Activated CD8-positive, alpha-beta memory T cell treated with anti-CD3 and anti-CD28 coated beads, Interleukin-2, amount 50 U/mL, for 1 hour (primary cell): Measurements from ENCODE around the gene NTSR2.

Experiments used
- DNase-seq: peaks from one replicate; pipeline ENCODE4 v3.0.0-alpha.2; 2020; ENCODE audit errors: extremely low read depth

The NTSR2 gene

DNA sequence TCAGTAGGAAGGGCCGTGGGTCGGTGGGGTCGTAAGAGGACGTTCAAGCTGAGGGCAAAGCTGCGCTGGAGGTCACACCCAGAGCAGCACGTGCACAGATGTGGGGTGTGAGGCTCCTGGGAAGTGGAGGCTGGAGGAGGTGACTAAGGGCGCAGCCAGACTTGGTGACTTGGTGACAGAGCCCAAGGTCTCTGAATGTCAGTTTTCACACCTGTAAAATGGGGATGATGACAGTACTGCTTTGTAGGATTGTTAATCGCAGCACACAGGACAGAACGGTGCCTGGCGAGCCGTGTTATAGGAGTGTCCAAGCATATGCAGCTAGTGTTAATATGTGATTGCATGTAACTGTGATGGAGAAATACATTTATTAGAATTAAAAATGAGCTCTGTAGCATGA lies 40.8 kb downstream of the NTSR2 start:
- no peak for DNase-seq

DNA sequence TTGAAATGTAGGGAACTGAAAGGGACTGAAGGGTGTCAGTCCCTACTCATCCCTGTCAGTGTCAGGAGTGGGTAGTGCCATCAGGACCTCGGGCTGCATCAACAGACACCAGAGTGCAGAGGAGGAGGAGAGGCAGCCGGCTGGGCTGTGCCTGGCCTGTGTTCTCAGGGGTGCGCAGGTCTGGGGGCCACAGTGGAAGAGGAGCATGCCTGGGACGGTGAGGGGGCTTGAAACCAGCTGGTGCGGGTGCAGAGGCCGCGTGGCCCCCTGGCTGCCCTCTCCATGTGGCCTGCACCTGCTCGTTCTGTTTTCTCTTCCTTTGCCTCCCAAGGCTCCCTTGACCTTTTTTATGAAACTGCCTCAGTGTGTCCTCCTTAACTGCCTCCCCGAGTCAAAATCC lies 41.3 kb downstream of the NTSR2 start:
- no peak for DNase-seq

DNA sequence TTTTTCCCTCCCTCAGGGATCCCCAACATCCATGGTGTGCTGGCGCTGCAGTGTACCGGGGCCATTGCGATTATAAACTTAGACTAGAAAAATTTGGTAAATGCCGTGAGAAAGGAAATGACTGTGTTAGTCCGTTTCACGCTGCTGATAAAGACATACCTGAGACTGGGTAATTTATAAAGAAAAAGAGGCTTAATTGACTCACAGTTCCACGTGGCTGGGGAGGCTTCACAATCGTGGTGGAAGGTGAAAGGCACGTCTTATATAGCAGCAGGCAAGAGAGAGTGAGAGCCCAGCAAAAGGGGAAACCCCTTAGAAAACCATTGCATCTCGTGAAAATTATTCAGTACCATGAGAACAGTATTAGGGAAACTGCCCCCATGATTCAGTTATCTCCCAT lies 44.3 kb downstream of the NTSR2 start:
- DNase-seq: no peak

DNA sequence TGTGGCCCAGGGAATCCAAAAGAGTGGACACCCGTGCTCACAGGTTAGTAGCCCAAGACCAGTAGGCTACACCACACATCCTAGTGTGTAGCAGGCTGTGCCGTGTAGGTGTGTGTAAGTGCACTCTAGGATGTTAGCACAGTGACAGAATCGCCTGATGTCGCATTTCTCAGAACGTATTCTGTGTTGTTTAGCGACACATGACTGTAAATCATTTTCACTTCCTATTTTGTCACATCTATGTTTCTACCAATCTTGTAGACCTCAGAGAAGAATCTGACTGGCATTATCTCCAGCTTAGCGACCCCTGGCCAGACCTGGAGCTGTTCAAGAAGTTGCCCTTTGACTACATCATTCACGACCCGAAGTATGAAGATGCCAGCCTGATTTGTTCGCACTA lies 45.1 kb downstream of the NTSR2 start:
- no peak for DNase-seq

DNA sequence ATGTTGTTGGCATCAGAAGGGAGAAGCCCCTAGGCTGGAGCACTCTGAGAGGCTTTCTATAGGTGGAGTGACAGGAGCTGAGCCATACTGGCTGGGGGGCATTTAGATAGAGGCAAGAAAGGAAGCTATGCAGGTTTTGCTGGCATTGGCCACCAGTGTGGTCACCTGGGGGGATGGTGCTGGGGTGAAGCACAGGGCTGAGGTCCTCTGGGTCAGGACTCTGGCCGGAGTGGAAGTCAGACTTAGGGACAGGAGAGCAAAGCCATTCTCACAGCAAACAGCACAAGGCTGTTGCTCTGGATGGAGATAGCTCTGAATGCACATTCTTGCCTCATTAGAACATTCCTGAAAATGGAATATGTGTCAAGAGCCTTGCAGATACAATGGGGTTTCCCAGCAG lies 47.4 kb downstream of the NTSR2 start:
- DNase-seq: no peak

DNA sequence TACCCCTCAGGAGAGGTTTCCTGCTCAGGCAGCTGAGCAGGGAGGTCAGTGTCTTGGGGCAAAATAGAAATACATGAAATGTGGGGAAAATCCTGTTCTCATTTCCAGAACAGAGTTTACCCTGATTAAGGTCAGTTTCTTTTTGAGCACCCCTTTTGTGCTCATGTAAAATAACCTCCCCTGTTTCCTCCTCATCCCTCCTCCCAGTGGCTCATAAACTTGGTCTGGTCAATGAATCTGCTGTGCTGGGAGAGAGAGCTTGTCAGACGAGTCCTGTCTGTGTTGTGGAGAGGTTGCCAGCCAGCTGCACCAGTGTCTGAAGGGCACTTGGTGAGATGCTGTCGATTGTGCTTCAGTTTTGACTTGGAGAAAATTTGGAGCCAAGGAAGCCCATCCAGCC lies 48.6 kb downstream of the NTSR2 start:
- no peak for DNase-seq

DNA sequence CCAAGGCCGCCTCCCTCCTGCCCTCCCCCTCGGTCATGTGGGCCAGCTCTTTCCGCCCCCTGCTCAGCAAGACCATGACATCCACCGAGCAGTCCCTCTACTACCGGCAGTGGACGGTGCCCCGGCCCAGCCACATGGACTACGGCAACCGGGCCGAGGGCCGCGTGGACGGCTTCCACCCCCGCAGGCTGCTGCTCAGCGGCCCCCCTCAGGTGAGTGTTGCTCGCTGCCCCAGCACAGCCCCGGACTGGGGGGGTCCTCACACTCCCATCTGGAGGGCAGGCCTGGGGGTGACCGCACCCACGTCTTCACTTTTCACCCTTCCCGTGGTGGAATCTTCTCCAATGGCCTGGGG lies 51.3 kb downstream of the NTSR2 start:
- DNase-seq: no peak

DNA sequence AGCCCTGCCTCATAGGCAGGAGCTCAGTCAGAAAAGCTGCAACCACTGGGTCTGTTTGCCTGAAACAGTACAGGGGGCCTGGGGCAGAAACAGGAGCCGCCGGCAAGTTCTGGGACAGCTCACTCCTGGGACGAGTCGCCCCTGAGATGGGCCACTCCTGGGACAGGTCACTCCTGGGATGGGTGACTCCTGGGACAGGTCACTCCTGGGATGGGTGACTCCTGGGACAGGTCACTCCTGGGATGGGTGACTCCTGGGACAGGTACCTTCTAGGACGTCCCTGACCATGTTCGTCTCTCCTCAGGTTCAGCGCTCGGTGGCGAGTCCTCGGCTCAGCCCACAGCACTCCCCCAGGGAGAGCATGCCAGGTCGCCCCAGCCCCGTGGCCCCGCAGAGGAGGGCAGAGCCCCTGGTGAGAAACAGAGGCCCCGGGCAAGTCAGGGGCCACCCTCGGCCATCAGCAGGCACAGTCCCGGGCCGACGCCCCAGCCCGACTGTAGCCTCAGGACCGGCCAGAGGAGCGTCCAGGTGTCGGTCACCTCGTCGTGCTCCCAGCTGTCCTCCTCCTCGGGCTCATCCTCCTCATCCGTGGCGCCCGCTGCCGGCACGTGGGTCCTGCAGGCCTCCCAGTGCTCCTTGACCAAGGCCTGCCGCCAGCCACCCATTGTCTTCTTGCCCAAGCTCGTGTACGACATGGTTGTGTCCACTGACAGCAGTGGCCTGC lies 51.8 kb downstream of the NTSR2 start:
- no peak for DNase-seq

DNA sequence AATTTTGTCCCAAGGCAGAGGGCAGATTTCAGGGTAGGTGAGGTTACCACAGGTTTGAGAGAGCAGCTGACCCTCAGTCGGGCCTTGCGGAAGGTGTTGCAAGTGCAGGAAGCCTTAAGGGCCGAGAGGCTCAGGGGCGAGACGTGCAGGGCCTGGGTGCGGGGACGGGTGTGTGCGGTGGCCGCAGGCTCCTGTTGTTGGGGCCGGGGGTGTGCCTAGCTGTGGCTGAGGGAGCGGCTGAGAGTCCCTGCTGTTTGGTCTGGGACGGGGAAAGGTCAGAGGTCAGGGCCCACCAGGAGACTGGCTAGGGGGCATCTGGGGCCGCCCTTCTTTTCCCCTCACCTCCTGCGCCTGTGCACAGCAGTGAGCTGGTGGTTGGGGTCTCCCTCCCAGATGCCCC lies 52.5 kb downstream of the NTSR2 start:
- DNase-seq: no peak

DNA sequence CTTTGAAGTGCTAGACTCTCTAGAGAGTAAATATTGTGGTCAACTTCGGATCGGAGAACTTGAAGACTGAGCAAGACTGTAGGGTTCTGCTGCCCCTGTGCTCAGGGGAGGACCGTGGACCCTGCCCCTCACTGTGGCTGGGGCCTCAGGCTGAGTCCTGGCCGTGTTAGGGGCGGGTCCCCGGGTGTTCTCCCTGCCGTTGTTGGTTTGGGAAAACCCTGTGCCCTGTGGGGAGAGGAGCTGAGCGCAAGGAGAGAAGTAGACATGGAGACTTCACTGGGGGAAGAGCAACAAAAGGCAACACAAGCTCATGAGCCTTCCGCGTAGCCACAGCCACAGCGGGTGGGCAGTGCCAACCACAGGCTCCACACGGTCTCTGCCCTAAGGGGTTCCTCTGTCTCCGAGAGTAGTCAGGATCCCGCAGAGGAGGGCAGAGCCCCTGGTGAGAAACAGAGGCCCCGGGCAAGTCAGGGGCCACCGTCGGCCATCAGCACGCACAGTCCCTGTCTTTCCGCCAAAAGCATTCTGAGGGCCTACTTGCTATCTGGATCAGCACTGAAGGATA lies 53.1 kb downstream of the NTSR2 start:
- DNase-seq: no peak

DNA sequence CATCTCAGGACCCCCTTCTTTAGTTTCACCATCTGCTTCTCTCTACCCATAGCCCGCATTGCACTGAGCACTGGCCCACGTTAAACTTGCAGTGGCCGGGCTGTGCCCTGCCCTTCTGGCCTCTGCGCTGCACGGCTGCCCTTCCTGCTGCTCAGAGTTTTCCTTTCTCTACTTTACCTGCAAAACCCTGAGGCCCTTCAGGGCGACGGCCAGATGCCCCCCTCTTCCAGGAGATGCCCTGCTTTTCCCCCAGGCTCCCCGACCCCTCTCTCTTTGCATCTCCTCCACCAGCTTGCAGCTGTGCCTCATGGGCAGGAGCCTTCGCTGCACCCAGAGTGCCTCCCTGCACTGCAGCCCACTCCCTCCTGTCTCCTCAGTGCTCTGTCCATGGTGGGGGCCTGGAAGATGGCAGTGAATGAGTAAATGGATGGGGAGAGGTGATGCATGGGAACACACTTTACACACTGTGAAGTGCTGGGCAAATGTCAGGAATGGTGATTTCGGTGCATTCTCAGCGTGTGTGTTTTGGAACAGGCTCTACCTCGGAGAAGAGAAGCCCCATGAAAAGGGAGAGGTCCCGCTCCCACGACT lies 53.8 kb downstream of the NTSR2 start:
- no peak for DNase-seq

DNA sequence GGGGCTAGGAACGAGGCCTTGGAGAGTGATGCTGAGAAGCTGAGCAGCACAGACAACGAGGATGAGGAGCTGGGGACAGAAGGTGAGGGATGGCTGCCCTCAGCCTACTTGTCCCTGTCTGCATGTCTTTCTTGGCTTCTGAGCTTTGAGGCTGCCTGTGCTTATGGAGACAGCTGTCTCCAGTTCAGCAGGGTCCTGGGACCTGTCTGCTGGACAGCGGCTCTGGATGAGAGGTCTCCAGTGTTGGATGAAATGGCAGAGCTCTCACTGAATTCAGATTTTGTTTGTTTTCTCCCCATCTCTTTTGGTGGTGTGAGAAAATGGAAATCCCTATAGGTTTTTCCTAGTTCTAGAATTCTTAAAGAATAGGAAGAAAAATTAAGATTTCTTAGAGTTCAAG lies 54.8 kb downstream of the NTSR2 start:
- DNase-seq: no peak

DNA sequence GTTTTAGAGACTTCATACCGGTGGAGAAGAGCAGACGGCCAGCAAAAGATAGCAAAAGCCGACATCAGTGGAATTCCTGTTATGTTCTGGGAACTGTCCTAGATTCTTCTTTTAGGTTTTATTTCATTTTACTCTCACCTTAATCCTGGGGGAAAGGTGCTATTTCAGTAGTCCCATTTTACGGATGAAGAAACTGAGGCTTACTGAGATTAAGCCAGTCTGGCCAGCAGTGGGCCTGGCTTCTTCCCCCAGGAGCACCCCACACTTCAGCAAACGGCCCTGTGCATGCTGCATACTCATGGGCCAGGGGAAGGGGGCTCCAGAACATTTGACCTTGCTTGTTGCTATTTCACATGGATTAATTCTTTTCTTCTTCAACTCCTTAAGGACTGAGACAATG lies 56.7 kb downstream of the NTSR2 start:
- DNase-seq: no peak

DNA sequence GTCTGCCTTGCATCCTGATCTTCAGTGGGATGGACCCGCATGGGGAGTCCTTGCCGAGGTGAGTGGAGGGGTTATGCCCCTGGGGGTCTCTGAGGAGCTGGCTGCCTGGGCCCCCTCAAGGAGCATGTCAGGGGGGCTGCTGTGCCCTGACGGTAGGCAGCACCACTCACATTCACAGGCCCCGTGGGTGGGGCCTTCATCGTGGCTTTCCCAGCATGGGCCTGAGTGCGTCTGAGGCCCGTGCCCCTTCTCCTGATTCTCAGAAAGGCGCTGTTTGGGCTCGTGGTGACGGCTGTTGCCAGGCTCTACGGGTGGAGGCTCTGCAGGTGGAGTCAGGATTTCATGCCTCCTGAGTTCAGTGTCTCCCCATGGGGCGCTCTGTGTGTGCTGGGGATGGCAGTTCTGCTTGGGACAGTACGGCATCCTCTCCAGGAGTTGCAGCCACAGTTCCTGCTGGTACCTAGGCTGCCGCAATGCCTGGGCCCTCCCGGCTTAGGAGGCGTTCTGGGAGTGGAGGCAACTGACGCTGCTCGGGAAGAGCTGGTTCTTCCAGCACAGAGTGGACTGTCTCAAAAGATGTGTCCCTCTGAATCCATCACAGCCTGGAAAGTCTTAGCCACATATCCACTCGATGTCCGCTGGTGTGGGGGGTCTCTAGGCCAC lies 57.3 kb downstream of the NTSR2 start:
- no peak for DNase-seq

DNA sequence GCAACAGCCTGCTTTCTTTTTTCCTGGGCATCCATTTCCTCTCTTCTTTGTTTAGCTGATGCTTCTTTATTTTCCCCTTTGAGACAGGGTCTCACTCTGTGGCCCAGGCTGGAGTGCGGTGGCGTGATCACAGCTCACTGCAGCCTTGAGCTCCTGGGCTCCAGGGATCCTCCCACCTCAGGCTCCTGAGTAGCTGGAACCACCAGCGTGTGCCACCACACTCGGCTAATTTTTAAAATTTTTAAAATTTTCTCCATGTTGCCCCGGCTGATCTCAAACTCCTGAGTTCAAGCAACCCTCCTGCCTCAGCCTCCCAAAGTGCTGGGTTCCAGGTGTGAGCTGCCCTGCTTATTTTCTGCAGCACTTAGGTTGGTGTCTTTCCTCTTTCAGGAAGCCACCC lies 58.7 kb downstream of the NTSR2 start:
- no peak for DNase-seq

DNA sequence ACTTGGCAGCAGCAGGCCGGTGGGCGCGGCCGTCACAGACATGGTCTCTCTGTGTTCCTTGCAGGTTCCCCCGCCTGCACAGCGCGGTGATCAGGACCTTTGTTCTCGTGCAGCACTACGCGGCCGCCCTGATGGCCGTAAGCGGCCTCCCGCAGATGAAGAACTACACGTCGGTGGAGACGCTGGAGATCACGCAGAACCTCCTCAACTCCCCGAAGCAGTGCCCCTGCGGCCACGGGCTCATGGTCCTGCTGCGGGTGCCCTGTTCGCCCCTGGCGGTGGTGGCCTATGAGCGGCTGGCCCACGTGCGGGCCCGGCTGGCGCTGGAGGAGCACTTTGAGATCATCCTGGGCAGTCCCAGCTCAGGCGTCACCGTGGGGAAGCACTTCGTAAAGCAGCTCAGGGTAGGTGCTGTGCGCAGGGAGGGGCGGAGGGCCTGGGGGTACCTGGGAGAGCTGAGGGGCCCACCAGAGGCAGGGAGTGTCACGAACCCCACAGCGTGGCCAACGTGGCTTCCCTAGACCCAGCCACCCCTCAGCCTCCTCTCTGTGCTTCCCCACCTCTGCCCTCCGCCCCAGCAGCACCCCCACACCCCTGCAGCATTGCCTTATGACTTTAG lies 59.3 kb downstream of the NTSR2 start:
- no peak for DNase-seq
